ENCODE measurements around the gene TMC6. TPM values are rescaled to one million over a fixed set of nuclear protein-coding genes. Genes with fewer than 3 reads are reported as not detected.
A peak's percentile ranks its signal among the peaks of the same experiment; 100 is the strongest.

The TMC6 gene
- total and polyA plus RNA-seq, 12 donors, result 22.8 to 109 (median 69.1) TPM

GRCh38 chr17:78133179-78133951 lies 4.8 kb upstream of the TMC6 start:
- DNase-seq (no peak), ATAC-seq (no peak)
- Histone ChIP-seq H3K9me3 (no peaks in the 10 kb centered on the region), H3K36me3 (peaks cover 0 to 35% (median 0%) of the 10 kb centered on the region in 9 donors), H3K27me3 (peaks cover 0 to 3% (median 0%) of the 10 kb centered on the region in 7 donors), H3K4me1 (peaks cover 0 to 74% (median 34%) of the 10 kb centered on the region in 9 donors), H3K4me3 (peak overlapping the region in 1 of 10 donors; percentile 97), H3K27ac (peak overlapping the region in 1 of 10 donors; percentile 98)
- WGBS, 2 donors, result 82 to 83% methylated on average over 30 of the region's 30 CpGs
- intact Hi-C loops (cut with DNase I), result no loop called here
- TF ChIP-seq CTCF (IDR thresholded peaks at IDR 0.05), result no peak

DNA sequence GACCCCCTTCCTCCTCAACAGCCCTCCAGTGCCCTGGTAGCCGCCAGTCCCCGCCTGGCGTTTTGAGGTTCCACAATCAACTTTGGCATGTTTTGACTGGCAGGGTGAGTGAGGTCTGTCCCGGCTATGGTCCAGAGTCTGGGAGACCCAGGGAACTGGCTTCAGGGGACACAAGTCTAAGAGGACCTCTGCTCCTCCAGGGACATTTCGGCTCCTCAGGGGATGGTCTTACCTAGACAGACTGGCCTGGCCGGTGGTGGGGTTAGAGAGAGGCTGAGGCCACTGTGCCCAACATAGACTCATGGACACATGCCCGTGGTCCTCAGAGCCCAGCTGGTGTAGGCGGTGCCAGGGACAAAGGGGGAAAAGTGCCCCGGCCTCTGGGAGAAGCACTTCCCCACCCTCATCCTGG lies 4.2 kb upstream of the TMC6 start:
- no peak for ATAC-seq
- no peak for DNase-seq
- Histone ChIP-seq H3K9me3 (no peaks in the 10 kb centered on the region), H3K27ac (peak overlapping the region in 1 of 10 donors; percentile 98), H3K4me1 (peaks cover 0 to 74% (median 38%) of the 10 kb centered on the region in 9 donors), H3K36me3 (peaks cover 0 to 35% (median 0%) of the 10 kb centered on the region in 9 donors), H3K27me3 (peaks cover 0 to 3% (median 0%) of the 10 kb centered on the region in 7 donors), H3K4me3 (peak overlapping the region in 2 of 10 donors; percentile 35 to 97)
- no peak for TF ChIP-seq CTCF (IDR thresholded peaks at IDR 0.05)
- WGBS, 2 donors, result 91 to 93% methylated on average over 9 of the region's 9 CpGs
- intact Hi-C loops (cut with DNase I), result no loop called here

- Histone ChIP-seq H3K36me3 (peaks cover 0 to 35% (median 0%) of the 10 kb centered on the region in 9 donors), H3K4me3 (peak overlapping the region in 7 of 10 donors; percentile 16 to 97 (median 33)), H3K27me3 (peaks cover 0 to 3% (median 0%) of the 10 kb centered on the region in 7 donors), H3K27ac (peak overlapping the region in 1 of 10 donors; percentile 98), H3K4me1 (peaks cover under 1 to 74% (median 44%) of the 10 kb centered on the region in 9 donors), H3K9me3 (no peaks in the 10 kb centered on the region)
- intact Hi-C loops (cut with DNase I), result no loop called here
- ATAC-seq (no peak), DNase-seq (peak in 1 of 2 donors; percentile 44)
- TF ChIP-seq CTCF (IDR thresholded peaks at IDR 0.05), result no peak
- 42 to 44% methylated on average over 35 to 38 of the region's 38 CpGs for WGBS, 2 donors
These were observed 3.6 kb upstream of the TMC6 start for GRCh38 chr17:78132084-78132676.
